ENCODE results near the gene CCNG2. TPM values are rescaled to one million over a fixed set of nuclear protein-coding genes. Genes with fewer than 3 reads are reported as not detected.

Gene CCNG2
- total RNA-seq, 1 experiment from 2014 or later, result 9.2 TPM

DNA sequence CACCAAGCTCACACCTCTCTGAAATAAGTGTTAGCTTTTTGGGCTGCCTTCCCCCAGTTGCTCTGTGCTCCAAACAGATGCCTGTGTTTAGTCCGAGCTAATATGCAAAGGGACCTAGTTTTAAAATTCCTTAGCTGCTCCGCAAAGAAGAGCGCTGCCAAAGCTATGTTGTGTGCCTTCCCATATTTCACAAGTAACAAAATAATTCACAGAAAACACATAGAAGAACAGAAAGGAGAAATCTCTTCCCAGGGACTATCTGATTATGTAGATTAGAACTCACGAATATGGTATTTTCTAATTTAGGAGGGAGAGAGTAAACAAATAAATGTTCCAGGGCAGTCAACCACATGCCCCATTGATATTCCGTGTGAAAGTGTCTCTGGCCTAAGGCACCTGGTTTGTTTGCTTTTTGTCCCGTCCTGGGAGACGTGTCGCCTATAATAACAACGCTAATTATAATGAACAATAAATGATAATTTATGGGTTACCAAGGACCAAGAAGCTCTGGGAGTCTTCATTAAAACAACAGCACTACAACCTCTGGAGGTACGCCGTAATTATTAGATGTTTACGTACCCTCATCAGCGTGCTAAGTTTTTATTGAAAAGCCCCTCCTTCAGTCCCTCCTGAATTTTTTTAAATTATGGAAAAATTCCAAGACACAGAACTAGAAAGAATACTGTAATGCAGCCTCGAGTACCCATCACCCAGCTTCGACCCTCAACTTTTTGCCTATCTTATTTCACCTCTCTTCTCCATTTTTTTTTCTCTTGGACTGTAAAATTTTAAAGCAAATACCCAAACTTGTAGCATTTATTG, 1.2 kb upstream of the CCNG2 start:
- no peaks in the 10 kb centered on the region for H3K9me3 ChIP-seq (ENCODE audit: low read depth, low read length, poor library complexity, severe bottlenecking)
- H3K27ac ChIP-seq (ENCODE audit: low read depth, low read length, poor library complexity, severe bottlenecking), result peak overlapping the region; percentile 95
- no peak for DNase-seq (ENCODE audit: low spot score)
- no TSS peak for BruUV-seq (replicated peaks)
- POLR2A ChIA-PET (ENCODE audit: low non-redundant PET), result interaction anchor here (0.7 kb wide), 1 partner anchor 38 kb away, joined by 4 read pairs; no protein-coding TSS in a partner anchor
- H3K27me3 ChIP-seq (replicated peaks; ENCODE audit: insufficient read depth, low read depth, low read length, poor library complexity), result no peaks in the 10 kb centered on the region
- CTCF ChIA-PET, result interaction anchor here (0.6 kb wide), 1 partner anchor 108 kb away, joined by 3 read pairs; no protein-coding TSS in a partner anchor
- H3K36me3 ChIP-seq (ENCODE audit: insufficient read depth, low read length, poor library complexity, severe bottlenecking), result peaks cover 5% of the 10 kb centered on the region
- no peaks in the 10 kb centered on the region for H3K4me1 ChIP-seq (ENCODE audit: insufficient read depth, low read length, poor library complexity, severe bottlenecking)
- TF ChIP-seq EZH2 (IDR thresholded peaks at IDR 0.05; ENCODE audit: borderline replicate concordance, low read depth, low read length, poor library complexity, severe bottlenecking), result no peak
- TF ChIP-seq, protein P1, sequence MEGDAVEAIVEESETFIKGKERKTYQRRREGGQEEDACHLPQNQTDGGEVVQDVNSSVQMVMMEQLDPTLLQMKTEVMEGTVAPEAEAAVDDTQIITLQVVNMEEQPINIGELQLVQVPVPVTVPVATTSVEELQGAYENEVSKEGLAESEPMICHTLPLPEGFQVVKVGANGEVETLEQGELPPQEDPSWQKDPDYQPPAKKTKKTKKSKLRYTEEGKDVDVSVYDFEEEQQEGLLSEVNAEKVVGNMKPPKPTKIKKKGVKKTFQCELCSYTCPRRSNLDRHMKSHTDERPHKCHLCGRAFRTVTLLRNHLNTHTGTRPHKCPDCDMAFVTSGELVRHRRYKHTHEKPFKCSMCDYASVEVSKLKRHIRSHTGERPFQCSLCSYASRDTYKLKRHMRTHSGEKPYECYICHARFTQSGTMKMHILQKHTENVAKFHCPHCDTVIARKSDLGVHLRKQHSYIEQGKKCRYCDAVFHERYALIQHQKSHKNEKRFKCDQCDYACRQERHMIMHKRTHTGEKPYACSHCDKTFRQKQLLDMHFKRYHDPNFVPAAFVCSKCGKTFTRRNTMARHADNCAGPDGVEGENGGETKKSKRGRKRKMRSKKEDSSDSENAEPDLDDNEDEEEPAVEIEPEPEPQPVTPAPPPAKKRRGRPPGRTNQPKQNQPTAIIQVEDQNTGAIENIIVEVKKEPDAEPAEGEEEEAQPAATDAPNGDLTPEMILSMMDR (conservative IDR thresholded peaks at IDR 0.05; ENCODE audit: low read depth, low read length), result no peak
- H3K4me3 ChIP-seq (ENCODE audit: low read depth, low read length, poor library complexity, severe bottlenecking), result peak overlapping the region; percentile 81
- intact Hi-C loops (cut with micrococcal nuclease; ENCODE audit: unreplicated experiment), result loop anchor here (5.0 kb wide), 1 partner anchor 79 kb away; the partner anchor contains the start of gene CCNI

GRCh38 chr4:77156533-77156911, 485 bp upstream of the CCNG2 start:
- TF ChIP-seq EZH2 (IDR thresholded peaks at IDR 0.05; ENCODE audit: borderline replicate concordance, low read depth, low read length, poor library complexity, severe bottlenecking), result no peak
- TF ChIP-seq, protein P1 (conservative IDR thresholded peaks at IDR 0.05; ENCODE audit: low read depth, low read length), result no peak
- POLR2A ChIA-PET (ENCODE audit: low non-redundant PET), result interaction anchor here (0.6 to 0.7 kb wide), 2 partner anchors 37 to 1614 kb away, joined by 3 to 4 read pairs; no protein-coding TSS in a partner anchor
- H3K27ac ChIP-seq (ENCODE audit: low read depth, low read length, poor library complexity, severe bottlenecking), result peak overlapping the region; percentile 95
- H3K27me3 ChIP-seq (replicated peaks; ENCODE audit: insufficient read depth, low read depth, low read length, poor library complexity), result no peaks in the 10 kb centered on the region
- H3K4me3 ChIP-seq (ENCODE audit: low read depth, low read length, poor library complexity, severe bottlenecking), result peak overlapping the region; percentile 81
- intact Hi-C loops (cut with micrococcal nuclease; ENCODE audit: unreplicated experiment), result loop anchor here (5.0 kb wide), 1 partner anchor 79 kb away; the partner anchor contains the start of gene CCNI
- peak; percentile 95 for DNase-seq (ENCODE audit: low spot score)
- no peaks in the 10 kb centered on the region for H3K4me1 ChIP-seq (ENCODE audit: insufficient read depth, low read length, poor library complexity, severe bottlenecking)
- H3K36me3 ChIP-seq (ENCODE audit: insufficient read depth, low read length, poor library complexity, severe bottlenecking), result peaks cover 11% of the 10 kb centered on the region
- H3K9me3 ChIP-seq (ENCODE audit: low read depth, low read length, poor library complexity, severe bottlenecking), result no peaks in the 10 kb centered on the region
- BruUV-seq (replicated peaks), result no TSS peak
- CTCF ChIA-PET, result no interaction called here

GRCh38 chr4:77157859-77158486, 966 bp downstream of the CCNG2 start:
- Histone ChIP-seq H3K4me3 (ENCODE audit: low read depth, low read length, poor library complexity, severe bottlenecking) (peak overlapping the region; percentile 81), H3K36me3 (ENCODE audit: insufficient read depth, low read length, poor library complexity, severe bottlenecking) (peaks cover 19% of the 10 kb centered on the region), H3K9me3 (ENCODE audit: low read depth, low read length, poor library complexity, severe bottlenecking) (no peaks in the 10 kb centered on the region), H3K27ac (ENCODE audit: low read depth, low read length, poor library complexity, severe bottlenecking) (peak overlapping the region; percentile 95), H3K4me1 (ENCODE audit: insufficient read depth, low read length, poor library complexity, severe bottlenecking) (no peaks in the 10 kb centered on the region), H3K27me3 (replicated peaks; ENCODE audit: insufficient read depth, low read depth, low read length, poor library complexity) (no peaks in the 10 kb centered on the region)
- ChIA-PET POLR2A (ENCODE audit: low non-redundant PET) (interaction anchor here (0.6 kb wide), 1 partner anchor 289 kb away, joined by 9 read pairs; no protein-coding TSS in a partner anchor), CTCF (no interaction called here)
- DNase-seq (ENCODE audit: low spot score), result peak; percentile 84
- no TSS peak for BruUV-seq (replicated peaks)
- TF ChIP-seq, protein P1 (conservative IDR thresholded peaks at IDR 0.05; ENCODE audit: low read depth, low read length), result no peak
- no peak for TF ChIP-seq EZH2 (IDR thresholded peaks at IDR 0.05; ENCODE audit: borderline replicate concordance, low read depth, low read length, poor library complexity, severe bottlenecking)
- intact Hi-C loops (cut with micrococcal nuclease; ENCODE audit: unreplicated experiment), result loop anchor here (5.0 kb wide), 1 partner anchor 81 kb away; the partner anchor contains the start of gene CCNI
